A673 (cell line): ENCODE measurements around the gene CNOT1. TPM values are rescaled to one million over a fixed set of nuclear protein-coding genes. Genes with fewer than 3 reads are reported as not detected.
"Not testable (repeated sequence)": the region's sequence is repeated elsewhere in the genome, so short reads cannot be mapped to it uniquely, and the experiment has no call there.

Source experiments
- BruUV-seq: library from RNA; stranded (reverse); fragments of 400-500 nt; replicated peaks from 2 replicates; lab custom pipeline; 2021; lab: Mats Ljungman, UMichigan
- CTCF ChIA-PET: fragments of 300-600 bp; sonication (Branson Sonifier 250); formaldehyde crosslinking; loops from one replicate; lab custom pipeline; 2022; ENCODE audit warnings: antibody characterized with exemption; lab: Charles Lee
- POLR2A ChIA-PET: fragments of 300-600 bp; sonication (Branson Sonifier 250); formaldehyde crosslinking; loops from one replicate; lab custom pipeline; 2022; ENCODE audit warnings: antibody characterized with exemption; ENCODE audit not compliant: low non-redundant PET; lab: Charles Lee
- DNase-seq: peaks from one replicate; pipeline ENCODE4 v3.0.0-alpha.2; 2015; ENCODE audit warnings: low spot score
- H3K27ac ChIP-seq: fragments of 200-600 bp; sonication (generic); 2 replicates; pipeline ENCODE4 v1.5.1; 2016; ENCODE audit warnings: mixed run types, low read depth, mild to moderate bottlenecking, mixed read lengths, antibody characterized with exemption, low read length; ENCODE audit not compliant: poor library complexity, severe bottlenecking
- H3K27me3 ChIP-seq: fragments of 200-600 bp; sonication (generic); replicated peaks from 2 replicates; pipeline ENCODE4 v1.6.1; 2017; ENCODE audit warnings: mixed run types, low read depth, mild to moderate bottlenecking, mixed read lengths, antibody characterized with exemption, low read length; ENCODE audit not compliant: insufficient read depth, poor library complexity
- H3K36me3 ChIP-seq: fragments of 200-600 bp; sonication (generic); 2 replicates; pipeline ENCODE4 v1.6.1; 2016; ENCODE audit warnings: mixed run types, mild to moderate bottlenecking, mixed read lengths, antibody characterized with exemption, low read length; ENCODE audit not compliant: insufficient read depth, poor library complexity, severe bottlenecking
- H3K4me1 ChIP-seq: fragments of 200-600 bp; sonication (generic); 2 replicates; pipeline ENCODE4 v1.6.1; 2017; ENCODE audit warnings: mixed run types, mild to moderate bottlenecking, mixed read lengths, antibody characterized with exemption, low read length; ENCODE audit not compliant: insufficient read depth, poor library complexity, severe bottlenecking
- H3K4me3 ChIP-seq: fragments of 200-600 bp; sonication (generic); 2 replicates; pipeline ENCODE4 v1.5.1; 2016; ENCODE audit warnings: low read depth, mixed run types, mild to moderate bottlenecking, mixed read lengths, low read length; ENCODE audit not compliant: poor library complexity, severe bottlenecking
- H3K9me3 ChIP-seq: fragments of 200-600 bp; sonication (generic); 2 replicates; pipeline ENCODE4 v1.6.1; 2016; ENCODE audit warnings: mixed run types, low read depth, mild to moderate bottlenecking, mixed read lengths, antibody characterized with exemption, low read length; ENCODE audit not compliant: poor library complexity, severe bottlenecking
- CTCF ChIP-seq: fragments of 300-800, 200-600 bp; sonication (generic); conservative IDR thresholded peaks from 2 replicates; pipeline ENCODE4 v1.5.1; 2017; ENCODE audit warnings: low read depth, mild to moderate bottlenecking, antibody characterized with exemption, low read length, moderate library complexity, mixed read lengths
- EZH2 ChIP-seq: fragments of 200-600 bp; sonication (generic); IDR thresholded peaks from 2 replicates; pipeline ENCODE4 v1.6.1; 2017; ENCODE audit warnings: borderline replicate concordance, low read depth, mild to moderate bottlenecking, mixed read lengths, antibody characterized with exemption, low read length; ENCODE audit not compliant: poor library complexity, severe bottlenecking
- intact Hi-C: fragments of 100-400 bp; cut with micrococcal nuclease; formaldehyde crosslinking; loops from one replicate; pipeline ENCODE4 v1.10.0; 2022; ENCODE audit not compliant: unreplicated experiment
- total RNA-seq: library from RNA; stranded (reverse); gene quantifications from 2 replicates; pipeline ENCODE4 v1.2.3, GENCODE V29; 2021

Gene CNOT1
- total RNA-seq, 1 experiment from 2014 or later, result 255 TPM

GRCh38 chr16:58493756-58494431 lies 135.7 kb downstream of the CNOT1 start:
- no TSS peak for BruUV-seq
- no peaks in the 10 kb centered on the region for H3K27me3 ChIP-seq
- no peaks in the 10 kb centered on the region for H3K4me1 ChIP-seq
- H3K9me3 ChIP-seq, result no peaks in the 10 kb centered on the region
- ChIA-PET POLR2A (no interaction called here), CTCF (no interaction called here)
- no peaks in the 10 kb centered on the region for H3K36me3 ChIP-seq
- intact Hi-C loops, result loop anchor here (5.0 kb wide), 1 partner anchor 917 kb away; no protein-coding TSS in a partner anchor
- DNase-seq, result no peak
- no peak overlapping the region for H3K27ac ChIP-seq
- TF ChIP-seq EZH2, result no peak
- TF ChIP-seq CTCF, result no peak
- H3K4me3 ChIP-seq, result no peak overlapping the region

- H3K4me1 ChIP-seq, result no peaks in the 10 kb centered on the region
- ChIA-PET POLR2A (no interaction called here), CTCF (no interaction called here)
- no TSS peak for BruUV-seq
- no peaks in the 10 kb centered on the region for H3K9me3 ChIP-seq
- no peaks in the 10 kb centered on the region for H3K27me3 ChIP-seq
- no peak overlapping the region for H3K27ac ChIP-seq
- no peak for DNase-seq
- H3K4me3 ChIP-seq, result no peak overlapping the region
- intact Hi-C loops, result loop anchor here (5.0 kb wide), 1 partner anchor 915 kb away; no protein-coding TSS in a partner anchor
- no peaks in the 10 kb centered on the region for H3K36me3 ChIP-seq
- TF ChIP-seq EZH2, result no peak
- no peak for TF ChIP-seq CTCF
Observed at GRCh38 chr16:58492735-58493134, 136.9 kb downstream of the CNOT1 start.

- Histone ChIP-seq H3K27me3 (no peaks in the 10 kb centered on the region), H3K36me3 (no peaks in the 10 kb centered on the region), H3K27ac (no peak overlapping the region), H3K9me3 (no peaks in the 10 kb centered on the region), H3K4me1 (no peaks in the 10 kb centered on the region), H3K4me3 (no peak overlapping the region)
- intact Hi-C loops, result loop anchor here (5.0 kb wide), 1 partner anchor 915 kb away; no protein-coding TSS in a partner anchor
- DNase-seq, result no peak
- CTCF ChIA-PET, result no interaction called here
- no TSS peak for BruUV-seq
- TF ChIP-seq EZH2 (no peak), CTCF (no peak)
- POLR2A ChIA-PET, result no interaction called here
Observed at GRCh38 chr16:58492066-58492465, 137.6 kb downstream of the CNOT1 start.

DNA sequence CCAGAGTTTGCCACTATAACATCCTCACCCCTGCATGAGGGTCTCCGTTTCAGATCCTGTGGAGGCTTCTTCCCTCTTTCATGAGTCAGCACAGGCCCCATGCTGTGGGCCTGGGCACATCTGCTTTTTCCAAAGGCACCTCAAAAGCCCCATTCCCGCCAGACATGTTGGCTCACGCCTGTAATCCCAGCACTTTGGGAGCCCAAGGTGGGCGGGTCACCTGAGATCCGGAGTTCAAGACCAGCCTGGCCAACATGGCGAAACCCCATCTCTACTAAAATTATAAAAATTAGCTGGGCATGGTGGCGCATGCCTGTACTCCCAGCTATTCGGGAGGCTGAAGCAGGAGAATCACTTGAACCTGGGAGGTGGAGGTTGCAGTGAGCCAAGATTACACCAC lies 139.1 kb downstream of the CNOT1 start:
- POLR2A ChIA-PET, BruUV-seq, DNase-seq, H3K36me3 ChIP-seq, H3K9me3 ChIP-seq, H3K4me3 ChIP-seq, H3K27me3 ChIP-seq, H3K4me1 ChIP-seq, H3K27ac ChIP-seq: not testable (repeated sequence)
- intact Hi-C loops, result loop anchor here (5.0 kb wide), 1 partner anchor 913 kb away; no protein-coding TSS in a partner anchor
- CTCF ChIA-PET, result interaction anchor here (1.3 kb wide), 1 partner anchor 265 kb away, joined by 3 read pairs; no protein-coding TSS in a partner anchor
